ENCODE results near the gene PRPF40A. TPM values are rescaled to one million over a fixed set of nuclear protein-coding genes. Genes with fewer than 3 reads are reported as not detected.

PRPF40A gene
- total and polyA plus RNA-seq, 10 of the 15 experiments (the other 5 are each of a cell fraction or from before 2014, with no cell fraction given), result 97.8 to 197 (median 144) TPM

DNA sequence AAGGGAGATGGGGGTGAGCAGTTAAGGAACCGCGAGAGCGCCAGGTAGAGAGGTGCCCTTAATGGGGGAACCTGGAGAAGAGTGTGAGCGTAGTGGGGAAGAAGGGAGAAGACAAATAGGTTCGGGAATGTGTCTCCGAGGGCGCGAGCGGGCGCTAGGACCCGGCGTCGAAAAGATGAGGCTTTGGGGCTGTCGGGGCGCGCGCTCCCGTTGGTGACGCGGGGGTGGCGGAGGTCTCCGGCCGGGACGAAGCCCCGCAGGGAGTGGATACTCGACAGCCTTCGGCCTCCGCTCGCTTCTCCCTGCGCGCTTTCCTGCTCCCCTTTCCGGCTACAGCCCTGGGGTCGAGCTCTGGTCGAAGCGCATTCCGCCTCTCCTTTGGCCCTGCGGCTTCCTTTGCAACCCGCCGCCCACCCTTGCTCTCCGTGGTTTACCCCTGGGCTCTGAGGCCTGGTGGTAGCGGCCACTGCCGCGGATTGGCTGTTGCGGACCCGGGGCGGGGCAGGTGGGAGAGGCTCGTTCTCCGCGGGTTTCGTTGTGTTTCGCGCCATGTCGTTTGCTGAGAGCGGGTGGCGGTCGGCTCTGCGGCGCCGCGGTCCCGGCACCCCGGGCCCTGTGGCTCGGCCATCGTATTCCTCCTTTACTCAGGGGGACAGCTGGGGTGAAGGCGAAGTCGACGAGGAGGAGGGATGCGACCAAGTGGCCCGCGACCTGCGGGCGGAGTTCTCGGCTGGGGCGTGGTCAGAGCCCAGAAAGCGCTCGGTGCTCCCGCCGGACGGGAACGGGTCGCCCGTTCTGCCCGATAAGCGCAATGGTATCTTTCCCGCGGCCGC, 1.0 kb upstream of the PRPF40A start, which contains the start of gene ARL6IP6 (continued):
- TF ChIP-seq, protein P1, sequence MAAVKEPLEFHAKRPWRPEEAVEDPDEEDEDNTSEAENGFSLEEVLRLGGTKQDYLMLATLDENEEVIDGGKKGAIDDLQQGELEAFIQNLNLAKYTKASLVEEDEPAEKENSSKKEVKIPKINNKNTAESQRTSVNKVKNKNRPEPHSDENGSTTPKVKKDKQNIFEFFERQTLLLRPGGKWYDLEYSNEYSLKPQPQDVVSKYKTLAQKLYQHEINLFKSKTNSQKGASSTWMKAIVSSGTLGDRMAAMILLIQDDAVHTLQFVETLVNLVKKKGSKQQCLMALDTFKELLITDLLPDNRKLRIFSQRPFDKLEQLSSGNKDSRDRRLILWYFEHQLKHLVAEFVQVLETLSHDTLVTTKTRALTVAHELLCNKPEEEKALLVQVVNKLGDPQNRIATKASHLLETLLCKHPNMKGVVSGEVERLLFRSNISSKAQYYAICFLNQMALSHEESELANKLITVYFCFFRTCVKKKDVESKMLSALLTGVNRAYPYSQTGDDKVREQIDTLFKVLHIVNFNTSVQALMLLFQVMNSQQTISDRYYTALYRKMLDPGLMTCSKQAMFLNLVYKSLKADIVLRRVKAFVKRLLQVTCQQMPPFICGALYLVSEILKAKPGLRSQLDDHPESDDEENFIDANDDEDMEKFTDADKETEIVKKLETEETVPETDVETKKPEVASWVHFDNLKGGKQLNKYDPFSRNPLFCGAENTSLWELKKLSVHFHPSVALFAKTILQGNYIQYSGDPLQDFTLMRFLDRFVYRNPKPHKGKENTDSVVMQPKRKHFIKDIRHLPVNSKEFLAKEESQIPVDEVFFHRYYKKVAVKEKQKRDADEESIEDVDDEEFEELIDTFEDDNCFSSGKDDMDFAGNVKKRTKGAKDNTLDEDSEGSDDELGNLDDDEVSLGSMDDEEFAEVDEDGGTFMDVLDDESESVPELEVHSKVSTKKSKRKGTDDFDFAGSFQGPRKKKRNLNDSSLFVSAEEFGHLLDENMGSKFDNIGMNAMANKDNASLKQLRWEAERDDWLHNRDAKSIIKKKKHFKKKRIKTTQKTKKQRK (IDR thresholded peaks at IDR 0.05; ENCODE audit: low read depth, low read length), result no peak
- peak; percentile 60 for TF ChIP-seq SIN3A (IDR thresholded peaks at IDR 0.05; ENCODE audit: low read depth, low read length)
- no peak for TF ChIP-seq HDAC6 (IDR thresholded peaks at IDR 0.05; ENCODE audit: unreplicated experiment)
- peak; percentile 97 for TF ChIP-seq JUND (IDR thresholded peaks at IDR 0.05; ENCODE audit: low read depth, low read length)
- peak; percentile 82 for TF ChIP-seq LARP7 (IDR thresholded peaks at IDR 0.05)
- no peak for TF ChIP-seq SRF (IDR thresholded peaks at IDR 0.05; ENCODE audit: low read depth in 2 of 2, low read length in 2 of 2)

DNA sequence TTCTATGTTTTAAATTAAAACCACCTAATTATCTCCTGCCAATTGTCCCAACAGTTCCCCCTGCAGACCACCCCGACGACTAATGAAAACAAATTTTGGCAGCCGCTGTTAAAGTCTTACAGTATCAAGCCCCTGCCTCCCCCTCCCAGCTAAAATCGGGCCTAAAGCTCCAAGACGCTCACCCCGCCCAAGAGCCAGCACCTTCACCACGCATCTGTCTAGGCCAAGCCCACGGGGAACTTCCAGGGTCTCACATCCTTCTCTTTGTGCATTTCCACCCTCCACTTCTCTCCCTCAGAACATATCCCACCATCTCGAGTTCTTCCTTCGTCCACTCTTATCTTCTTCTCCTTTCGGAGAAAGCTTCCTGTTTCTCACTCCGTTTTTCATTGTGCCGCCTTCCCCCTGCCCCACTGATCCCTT, 445 bp downstream of the PRPF40A start:
- Histone ChIP-seq H3K4me3 (peak overlapping the region; percentile 81), H3K27me3 (replicated peaks in 1 of 2; ENCODE audit: control insufficient read depth in 2 of 2, insufficient read depth in 2 of 2, low read length in 1 of 2) (no peaks in the 10 kb centered on the region), H3K36me3 (ENCODE audit: control insufficient read depth in 2 of 2, insufficient read depth in 2 of 2, low read length in 1 of 2) (peaks cover 0 to 15% of the 10 kb centered on the region in 2 experiments; a peak in 2 of 4 replicates), H3K9ac (ENCODE audit: control insufficient read depth, insufficient read depth, low read length) (peak overlapping the region; percentile 98), H3K27ac (ENCODE audit: control insufficient read depth, insufficient read depth) (peak overlapping the region; percentile 95), H3K4me1 (ENCODE audit: control insufficient read depth, insufficient read depth, low read length) (no peaks in the 10 kb centered on the region), H4K20me1 (ENCODE audit: control insufficient read depth, insufficient read depth) (no peaks in the 10 kb centered on the region), H3K4me2 (ENCODE audit: control insufficient read depth, insufficient read depth) (no peak overlapping the region; the same call in 1 of the 2 replicates), H3K9me3 (replicated peaks; ENCODE audit: control insufficient read depth, insufficient read depth, low read length) (no peaks in the 10 kb centered on the region), H2AFZ (ENCODE audit: control insufficient read depth, low read depth, low read length) (peak overlapping the region; percentile 70), H3K79me2 (ENCODE audit: control insufficient read depth, insufficient read depth, low read length) (peaks cover 74% of the 10 kb centered on the region)
- POLR2A ChIA-PET, result interaction anchor here (0.6 to 2.9 kb wide), 19 partner anchors 8 to 1606 kb away, joined by 3 to 20 read pairs (median 4); no protein-coding TSS in a partner anchor
- SMC1A ChIA-PET (ENCODE audit: uncharacterized antibody, unreplicated experiment), result interaction anchor here (0.7 to 2.7 kb wide), 8 partner anchors 9 to 540 kb away, joined by 3 to 18 read pairs (median 4); no protein-coding TSS in a partner anchor
- BruUV-seq (replicated peaks), result no TSS peak
- DNase-seq (ENCODE audit: low read depth, low spot score) (no peak), FAIRE-seq (no peak), ATAC-seq (peak; percentile 8)
- 0% methylated on average over 13 of the region's 13 CpGs for WGBS (ENCODE audit: insufficient coverage, insufficient replicate concordance, low lambda C conversion rate, missing lambda C conversion rate)
- in situ Hi-C loops (cut with MboI) (loop anchor here (25.0 kb wide), 1 partner anchor 1430 kb away; the partner anchor contains the start of gene NMI), intact Hi-C loops (cut with micrococcal nuclease; ENCODE audit: unreplicated experiment) (loop anchor here (5.0 to 10.0 kb wide), 2 partner anchors 540 to 1432 kb away; partner anchors contain the start of genes NMI and STAM2)
- RAD21 ChIA-PET (ENCODE audit: unreplicated experiment), result interaction anchor here (0.6 to 2.0 kb wide), 7 partner anchors 9 to 653 kb away, joined by 3 to 7 read pairs (median 3); no protein-coding TSS in a partner anchor
- CTCF ChIA-PET, result interaction anchor here (1.1 to 5.7 kb wide), 9 partner anchors 9 to 804 kb away, joined by 3 to 58 read pairs (median 11); no protein-coding TSS in a partner anchor
- TF ChIP-seq CEBPB (IDR thresholded peaks at IDR 0.05; ENCODE audit: borderline replicate concordance in 1 of 2, low read depth in 2 of 2, low read length in 2 of 2), result no peak
- no peak for TF ChIP-seq ZSCAN29 (IDR thresholded peaks at IDR 0.05)
- no peak for TF ChIP-seq YBX1 (IDR thresholded peaks at IDR 0.05)
- TF ChIP-seq IKZF2 (IDR thresholded peaks at IDR 0.05), result no peak
- TF ChIP-seq, protein P2, sequence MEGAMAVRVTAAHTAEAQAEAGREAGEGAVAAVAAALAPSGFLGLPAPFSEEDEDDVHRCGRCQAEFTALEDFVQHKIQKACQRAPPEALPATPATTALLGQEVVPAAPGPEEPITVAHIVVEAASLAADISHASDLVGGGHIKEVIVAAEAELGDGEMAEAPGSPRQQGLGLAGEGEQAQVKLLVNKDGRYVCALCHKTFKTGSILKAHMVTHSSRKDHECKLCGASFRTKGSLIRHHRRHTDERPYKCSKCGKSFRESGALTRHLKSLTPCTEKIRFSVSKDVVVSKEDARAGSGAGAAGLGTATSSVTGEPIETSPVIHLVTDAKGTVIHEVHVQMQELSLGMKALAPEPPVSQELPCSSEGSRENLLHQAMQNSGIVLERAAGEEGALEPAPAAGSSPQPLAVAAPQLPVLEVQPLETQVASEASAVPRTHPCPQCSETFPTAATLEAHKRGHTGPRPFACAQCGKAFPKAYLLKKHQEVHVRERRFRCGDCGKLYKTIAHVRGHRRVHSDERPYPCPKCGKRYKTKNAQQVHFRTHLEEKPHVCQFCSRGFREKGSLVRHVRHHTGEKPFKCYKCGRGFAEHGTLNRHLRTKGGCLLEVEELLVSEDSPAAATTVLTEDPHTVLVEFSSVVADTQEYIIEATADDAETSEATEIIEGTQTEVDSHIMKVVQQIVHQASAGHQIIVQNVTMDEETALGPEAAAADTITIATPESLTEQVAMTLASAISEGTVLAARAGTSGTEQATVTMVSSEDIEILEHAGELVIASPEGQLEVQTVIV (IDR thresholded peaks at IDR 0.05; ENCODE audit: borderline replicate concordance, partially characterized antibody), result no peak
- TF ChIP-seq SRF (IDR thresholded peaks at IDR 0.05; ENCODE audit: low read depth in 2 of 2, low read length in 2 of 2), result no peak
- TF ChIP-seq PAX8 (IDR thresholded peaks at IDR 0.05), result no peak
- TF ChIP-seq TAF1 (IDR thresholded peaks at IDR 0.05; ENCODE audit: borderline replicate concordance, low read depth, low read length), result no peak
- TF ChIP-seq SUZ12 (IDR thresholded peaks at IDR 0.05; ENCODE audit: unreplicated experiment), result no peak
- no peak for TF ChIP-seq SMAD5 (IDR thresholded peaks at IDR 0.05; ENCODE audit: low read depth)
- TF ChIP-seq ZZZ3 (IDR thresholded peaks at IDR 0.05; ENCODE audit: control insufficient read depth, insufficient read length, low read depth), result no peak

All from GM12878 (cell line).